ENCODE measurements around the gene TMEM258.

Gene TMEM258

GRCh38 chr11:61766353-61766841 lies 26.0 kb downstream of the TMEM258 start:
- no peak for TF ChIP-seq POLR2AphosphoS5 (IDR thresholded peaks at IDR 0.05; ENCODE audit: low read depth, low read length)
- no peak for TF ChIP-seq TAF1 (IDR thresholded peaks at IDR 0.05; ENCODE audit: borderline replicate concordance, insufficient read depth, low read length)
- TF ChIP-seq SIN3A (IDR thresholded peaks at IDR 0.05; ENCODE audit: borderline replicate concordance, insufficient read depth, low read length), result no peak
- TF ChIP-seq REST (IDR thresholded peaks at IDR 0.05; ENCODE audit: insufficient read depth in 1 of 2, low read depth in 2 of 2, low read length in 2 of 2), result no peak
- peak; percentile 65 for TF ChIP-seq FOXP2 (optimal IDR thresholded peaks at IDR 0.05; ENCODE audit: borderline replicate concordance, extremely low read depth, extremely low read length, insufficient read depth)

- TF ChIP-seq SIN3A (IDR thresholded peaks at IDR 0.05; ENCODE audit: borderline replicate concordance, insufficient read depth, low read length), result no peak
- no peak for TF ChIP-seq TAF1 (IDR thresholded peaks at IDR 0.05; ENCODE audit: borderline replicate concordance, insufficient read depth, low read length)
- no peak for TF ChIP-seq FOXP2 (optimal IDR thresholded peaks at IDR 0.05; ENCODE audit: borderline replicate concordance, extremely low read depth, extremely low read length, insufficient read depth)
- TF ChIP-seq POLR2AphosphoS5 (IDR thresholded peaks at IDR 0.05; ENCODE audit: low read depth, low read length), result no peak
- TF ChIP-seq REST (IDR thresholded peaks at IDR 0.05; ENCODE audit: insufficient read depth in 1 of 2, low read depth in 2 of 2, low read length in 2 of 2), result no peak
Observed at GRCh38 chr11:61765550-61766253, 26.7 kb downstream of the TMEM258 start.

- no peak for TF ChIP-seq REST (IDR thresholded peaks at IDR 0.05; ENCODE audit: insufficient read depth in 1 of 2, low read depth in 2 of 2, low read length in 2 of 2)
- no peak for TF ChIP-seq TAF1 (IDR thresholded peaks at IDR 0.05; ENCODE audit: borderline replicate concordance, insufficient read depth, low read length)
- no peak for TF ChIP-seq FOXP2 (optimal IDR thresholded peaks at IDR 0.05; ENCODE audit: borderline replicate concordance, extremely low read depth, extremely low read length, insufficient read depth)
- TF ChIP-seq POLR2AphosphoS5 (IDR thresholded peaks at IDR 0.05; ENCODE audit: low read depth, low read length), result no peak
- no peak for TF ChIP-seq SIN3A (IDR thresholded peaks at IDR 0.05; ENCODE audit: borderline replicate concordance, insufficient read depth, low read length)
Observed at GRCh38 chr11:61764606-61765260, 27.7 kb downstream of the TMEM258 start.

- TF ChIP-seq TAF1 (IDR thresholded peaks at IDR 0.05; ENCODE audit: borderline replicate concordance, insufficient read depth, low read length), result no peak
- TF ChIP-seq REST (IDR thresholded peaks at IDR 0.05; ENCODE audit: insufficient read depth in 1 of 2, low read depth in 2 of 2, low read length in 2 of 2), result no peak
- TF ChIP-seq SIN3A (IDR thresholded peaks at IDR 0.05; ENCODE audit: borderline replicate concordance, insufficient read depth, low read length), result no peak
- TF ChIP-seq POLR2AphosphoS5 (IDR thresholded peaks at IDR 0.05; ENCODE audit: low read depth, low read length), result no peak
- TF ChIP-seq FOXP2 (optimal IDR thresholded peaks at IDR 0.05; ENCODE audit: borderline replicate concordance, extremely low read depth, extremely low read length, insufficient read depth), result no peak
Observed at GRCh38 chr11:61763930-61764605, 28.3 kb downstream of the TMEM258 start.

Data from PFSK-1 (cell line).